HepG2 (cell line): ENCODE results near the gene TARS3. TPM values are rescaled to one million over a fixed set of nuclear protein-coding genes. Genes with fewer than 3 reads are reported as not detected.

ENCODE experiments used
- CSRNP1 ChIP-seq: sonication (generic); formaldehyde crosslinking; IDR thresholded peaks from 2 replicates; pipeline ENCODE4 v1.8.1; 2023; ENCODE audit warnings: mild to moderate bottlenecking, missing genetic modification reagents
- HIC2 ChIP-seq: sonication (generic); formaldehyde crosslinking; IDR thresholded peaks from 2 replicates; pipeline ENCODE4 v1.9.0; 2022; ENCODE audit warnings: low read depth, missing genetic modification reagents
- NFYB ChIP-seq: sonication (generic); formaldehyde crosslinking; IDR thresholded peaks from 2 replicates; pipeline ENCODE4 v1.4.0; 2020; ENCODE audit warnings: missing genetic modification reagents
- SMAD9 ChIP-seq: sonication (generic); formaldehyde crosslinking; IDR thresholded peaks from 2 replicates; pipeline ENCODE4 v1.5.1; 2020; ENCODE audit warnings: mild to moderate bottlenecking, missing genetic modification reagents
- XRCC5 ChIP-seq: fragments of 200-400 bp; formaldehyde crosslinking; optimal IDR thresholded peaks from 2 replicates; pipeline ENCODE3; 2017; ENCODE audit warnings: mild to moderate bottlenecking, low read length
- ZNF550 ChIP-seq: sonication (generic); formaldehyde crosslinking; IDR thresholded peaks from 2 replicates; pipeline ENCODE4 v1.4.0; 2020; ENCODE audit warnings: mild to moderate bottlenecking, missing genetic modification reagents, borderline replicate concordance
- polyA plus RNA-seq, 8 experiments: library from polyadenylated mRNA; depleted of rRNA in 3 of 8; stranded (reverse) in 7 of 8; unstranded in 1 of 8; fragments of >200 nt; fragmentation: Illumina TruSeq in 4 of 8; extraction: Trizol in 4 of 8; gene quantifications; 2 replicates each; pipeline versions ENCODE4 v1.2.1 to v1.2.3, GENCODE V29; 2011 to 2016; ENCODE audit warnings: low read depth in 4 of 8, missing spikeins in 1 of 8, mixed read lengths in 1 of 8; ENCODE audit not compliant: insufficient read depth in 1 of 8
- total RNA-seq, 5 experiments: library from RNA; depleted of rRNA; stranded (reverse); fragments of >200 nt; fragmentation: Illumina TruSeq; extraction: Trizol; gene quantifications; 2 replicates each; pipeline ENCODE4 v1.2.3, GENCODE V29; 2016; ENCODE audit warnings: low read depth in 1 of 5
- TF ChIP-seq, protein P1 (sequence below): sonication (generic); formaldehyde crosslinking; IDR thresholded peaks from 2 replicates; pipeline ENCODE4 v1.5.0; 2020; ENCODE audit warnings: missing genetic modification reagents

The TARS3 gene
- total and polyA plus RNA-seq, 2 of the 13 experiments (the other 11 are each of a cell fraction or from before 2014, with no cell fraction given) = 4.1 to 11.7 TPM

- peak; percentile 86; the same call in 1 of the 2 replicates for TF ChIP-seq CSRNP1 (CRISPR knock-in tag)
- no peak for TF ChIP-seq NFYB
- peak; percentile 72 for TF ChIP-seq XRCC5
- no peak for TF ChIP-seq SMAD9 (CRISPR knock-in tag)
- peak; percentile 61; the same call in 1 of the 2 replicates for TF ChIP-seq HIC2 (CRISPR knock-in tag)
- TF ChIP-seq, protein P1, sequence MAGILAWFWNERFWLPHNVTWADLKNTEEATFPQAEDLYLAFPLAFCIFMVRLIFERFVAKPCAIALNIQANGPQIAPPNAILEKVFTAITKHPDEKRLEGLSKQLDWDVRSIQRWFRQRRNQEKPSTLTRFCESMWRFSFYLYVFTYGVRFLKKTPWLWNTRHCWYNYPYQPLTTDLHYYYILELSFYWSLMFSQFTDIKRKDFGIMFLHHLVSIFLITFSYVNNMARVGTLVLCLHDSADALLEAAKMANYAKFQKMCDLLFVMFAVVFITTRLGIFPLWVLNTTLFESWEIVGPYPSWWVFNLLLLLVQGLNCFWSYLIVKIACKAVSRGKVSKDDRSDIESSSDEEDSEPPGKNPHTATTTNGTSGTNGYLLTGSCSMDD = no peak
- 0 out of 2 replicates have a peak, but pooled peaks have one; percentile 82 for TF ChIP-seq ZNF550
Observed at GRCh38 chr15:101723874-101724674, at the start of gene TARS3 (continued).
